ENCODE measurements around the gene FTSJ1. TPM values are rescaled to one million over a fixed set of nuclear protein-coding genes. Genes with fewer than 3 reads are reported as not detected.

FTSJ1 gene
- total RNA-seq, 1 experiment from 2014 or later: 49.4 TPM

DNA sequence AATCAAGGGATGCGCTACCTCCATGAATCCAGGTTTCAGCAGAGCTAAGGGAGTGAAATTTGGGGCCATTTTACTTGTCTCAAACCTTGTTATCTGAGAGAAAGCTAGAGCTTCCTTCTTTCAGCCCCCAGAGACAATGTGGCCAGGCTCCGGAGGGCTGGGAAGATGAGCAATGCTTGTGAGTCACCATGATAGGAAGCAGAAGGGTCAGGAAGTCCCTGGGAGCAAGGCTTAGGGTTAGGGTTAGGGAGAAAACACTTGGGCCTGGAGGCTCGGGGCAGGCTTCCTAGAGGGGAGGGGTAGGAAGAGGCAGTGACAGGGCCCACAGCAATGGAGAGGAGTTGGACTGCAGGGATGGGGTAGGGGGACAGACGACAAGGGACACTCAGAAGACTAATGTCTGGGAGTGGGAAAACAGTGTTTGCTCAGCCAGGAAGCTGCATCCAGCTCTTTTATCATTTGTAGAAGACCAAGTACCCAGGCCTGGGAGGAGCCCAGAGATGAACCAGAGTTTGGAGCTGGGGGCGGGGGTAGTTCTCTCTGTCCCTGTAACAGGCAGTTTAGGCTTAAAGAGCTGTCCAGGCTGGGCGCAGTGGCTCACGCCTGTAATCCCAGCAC lies 16.4 kb downstream of the FTSJ1 start:
- Histone ChIP-seq H2BK20ac (ENCODE audit: low read depth, low read length, poor library complexity, severe bottlenecking) (no peak overlapping the region), H4K5ac (ENCODE audit: insufficient read length, low read depth, low read length) (no peak overlapping the region), H3K18ac (ENCODE audit: insufficient read length, low read depth, low read length) (no peak overlapping the region), H2AK5ac (ENCODE audit: insufficient read length, low read length) (no peak overlapping the region), H2BK12ac (ENCODE audit: insufficient read length, low read depth, low read length) (no peak overlapping the region), H3K56ac (ENCODE audit: insufficient read length, low read depth, low read length) (no peak overlapping the region), H3K79me1 (ENCODE audit: insufficient read depth, low read depth, low read length, poor library complexity, severe bottlenecking) (no peaks in the 10 kb centered on the region), H3K4me2 (ENCODE audit: insufficient read depth, insufficient read length, low read length) (no peak overlapping the region), H3K27me3 (ENCODE audit: insufficient read depth, low read length) (no peaks in the 10 kb centered on the region), H3K79me2 (ENCODE audit: insufficient read depth, low read length) (no peaks in the 10 kb centered on the region), H3K4me1 (ENCODE audit: insufficient read depth, low read length) (no peaks in the 10 kb centered on the region), H3K14ac (ENCODE audit: insufficient read depth, low read length) (no peak overlapping the region), H2BK15ac (ENCODE audit: low read depth, low read length) (no peak overlapping the region), H3K9me3 (ENCODE audit: control insufficient read depth, low read depth, low read length) (peaks cover 37% of the 10 kb centered on the region), H4K8ac (replicated peaks; ENCODE audit: insufficient read length, low read depth, low read length) (no peak overlapping the region), H2BK5ac (ENCODE audit: insufficient read length, low read length) (no peak overlapping the region), H3K23ac (ENCODE audit: insufficient read length, low read depth, low read length) (no peak overlapping the region), H3T11ph (ENCODE audit: low read length) (no peak overlapping the region), H3K9ac (ENCODE audit: extremely low read depth, insufficient read length, low read length) (no peak overlapping the region), H3K23me2 (ENCODE audit: insufficient read length, low read depth, low read length, poor library complexity, severe bottlenecking) (no peaks in the 10 kb centered on the region), H2AFZ (ENCODE audit: low read length) (no peak overlapping the region), H3K27ac (ENCODE audit: insufficient read length, low read depth, low read length) (no peak overlapping the region), H4K20me1 (ENCODE audit: control insufficient read depth, insufficient read depth, insufficient read length) (no peaks in the 10 kb centered on the region), H2BK120ac (ENCODE audit: low read depth, low read length, poor library complexity, severe bottlenecking) (no peak overlapping the region), H3K4ac (ENCODE audit: low read depth, low read length) (no peak overlapping the region), H4K91ac (ENCODE audit: insufficient read length, low read depth, low read length) (no peak overlapping the region)
- Mint-ChIP-seq H3K27me3 (ENCODE audit: low read depth) (peaks cover 3% of the 10 kb centered on the region), H3K27ac (no peak overlapping the region), H3K36me3 (ENCODE audit: insufficient read depth in 1 of 3, low read depth in 3 of 3) (peaks cover under 1 to 5% (median 4%) of the 10 kb centered on the region in 3 experiments), H3K9me3 (peaks cover 70 to 79% of the 10 kb centered on the region in 2 experiments), H3K4me1 (0 out of 4 replicates have a peak, but pooled peaks cover 0 to 2% of the 10 kb centered on the region in 2 experiments), H3K4me3 (no peak overlapping the region)
- no CpG with 5 or more reads among the region's 7 CpGs for WGBS (ENCODE audit: extremely low coverage, insufficient read length, low lambda C conversion rate)
- no peak for DNase-seq
- TF ChIP-seq, protein P1, sequence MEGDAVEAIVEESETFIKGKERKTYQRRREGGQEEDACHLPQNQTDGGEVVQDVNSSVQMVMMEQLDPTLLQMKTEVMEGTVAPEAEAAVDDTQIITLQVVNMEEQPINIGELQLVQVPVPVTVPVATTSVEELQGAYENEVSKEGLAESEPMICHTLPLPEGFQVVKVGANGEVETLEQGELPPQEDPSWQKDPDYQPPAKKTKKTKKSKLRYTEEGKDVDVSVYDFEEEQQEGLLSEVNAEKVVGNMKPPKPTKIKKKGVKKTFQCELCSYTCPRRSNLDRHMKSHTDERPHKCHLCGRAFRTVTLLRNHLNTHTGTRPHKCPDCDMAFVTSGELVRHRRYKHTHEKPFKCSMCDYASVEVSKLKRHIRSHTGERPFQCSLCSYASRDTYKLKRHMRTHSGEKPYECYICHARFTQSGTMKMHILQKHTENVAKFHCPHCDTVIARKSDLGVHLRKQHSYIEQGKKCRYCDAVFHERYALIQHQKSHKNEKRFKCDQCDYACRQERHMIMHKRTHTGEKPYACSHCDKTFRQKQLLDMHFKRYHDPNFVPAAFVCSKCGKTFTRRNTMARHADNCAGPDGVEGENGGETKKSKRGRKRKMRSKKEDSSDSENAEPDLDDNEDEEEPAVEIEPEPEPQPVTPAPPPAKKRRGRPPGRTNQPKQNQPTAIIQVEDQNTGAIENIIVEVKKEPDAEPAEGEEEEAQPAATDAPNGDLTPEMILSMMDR (conservative IDR thresholded peaks at IDR 0.05): no peak

Measured in H9 (cell line).